Measurements from ENCODE around the gene ITPA.

ITPA gene

DNA sequence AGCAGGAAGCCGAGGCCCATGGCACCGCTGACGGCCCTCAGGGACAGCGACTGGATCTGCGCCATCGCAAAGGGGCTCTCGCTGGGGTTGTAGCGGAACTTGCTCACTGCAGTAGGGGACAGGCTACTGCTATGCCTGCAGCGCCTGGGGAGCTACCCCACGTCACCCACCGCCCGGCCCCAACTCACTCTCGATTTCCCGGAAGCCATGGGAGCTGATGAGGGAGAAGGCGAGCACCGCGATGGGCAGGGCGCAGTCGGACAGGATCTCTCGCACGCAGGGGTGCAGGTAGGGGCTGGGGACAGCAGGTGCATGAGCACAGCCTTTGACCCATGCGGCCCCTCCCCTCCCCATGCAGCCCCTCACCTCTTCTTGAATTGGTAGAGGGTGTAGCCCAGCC, 19.9 kb downstream of the ITPA start:
- ChIA-PET POLR2A (ENCODE audit: low non-redundant PET) (no interaction called here), CTCF (no interaction called here)
- no peak for DNase-seq (ENCODE audit: low spot score)
- H3K27ac ChIP-seq = no peak overlapping the region; the same call in 1 of the 2 replicates
- TF ChIP-seq CTCF (conservative IDR thresholded peaks at IDR 0.05; ENCODE audit: low read depth) = no peak

DNA sequence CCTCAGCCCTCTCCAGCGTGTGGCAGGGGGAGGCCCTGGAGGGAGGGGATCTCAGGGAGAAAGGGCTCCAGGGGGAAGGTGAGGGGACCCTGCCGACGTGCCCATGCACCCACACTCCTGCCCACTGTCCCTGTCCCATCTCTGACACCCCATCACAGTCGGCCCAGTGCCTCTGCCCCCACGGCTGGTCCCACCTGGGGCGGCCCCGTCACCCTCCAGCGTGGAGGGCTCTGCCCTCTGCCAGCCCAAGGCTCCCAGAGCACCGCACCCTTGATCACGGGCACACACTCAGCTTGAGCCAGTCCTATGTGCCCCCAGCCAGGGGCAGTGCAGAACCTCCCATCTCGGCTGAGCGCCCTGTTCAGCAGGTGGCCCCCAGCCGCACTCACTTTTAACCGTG, 20.5 kb downstream of the ITPA start:
- POLR2A ChIA-PET (ENCODE audit: low non-redundant PET) = no interaction called here
- no peak for TF ChIP-seq CTCF (conservative IDR thresholded peaks at IDR 0.05; ENCODE audit: low read depth)
- CTCF ChIA-PET = interaction anchor here (0.5 kb wide), 1 partner anchor 41 kb away, joined by 4 read pairs; no protein-coding TSS in a partner anchor

GRCh38 chr20:3231116-3231515, 21.8 kb downstream of the ITPA start:
- CTCF ChIA-PET = no interaction called here

More for the DNA sequence above, 20.5 kb downstream of the ITPA start:
- H3K27ac ChIP-seq = no peak overlapping the region; the same call in 1 of the 2 replicates
- DNase-seq (ENCODE audit: low spot score) = no peak

GRCh38 chr20:3231889-3232588, 22.7 kb downstream of the ITPA start:
- no peak for TF ChIP-seq CTCF (conservative IDR thresholded peaks at IDR 0.05; ENCODE audit: low read depth)
- DNase-seq (ENCODE audit: low spot score) = no peak
- ChIA-PET POLR2A (ENCODE audit: low non-redundant PET) (interaction anchor here (0.6 kb wide), 1 partner anchor 9 kb away, joined by 3 read pairs; no protein-coding TSS in a partner anchor), CTCF (interaction anchor here (0.7 kb wide), 1 partner anchor 500 kb away, joined by 3 read pairs; no protein-coding TSS in a partner anchor)
- peak overlapping the region; percentile 4 for H3K27ac ChIP-seq

More at GRCh38 chr20:3231116-3231515, 21.8 kb downstream of the ITPA start:
- POLR2A ChIA-PET (ENCODE audit: low non-redundant PET) = no interaction called here
- H3K27ac ChIP-seq = peak overlapping the region; percentile 4
- no peak for DNase-seq (ENCODE audit: low spot score)
- TF ChIP-seq CTCF (conservative IDR thresholded peaks at IDR 0.05; ENCODE audit: low read depth) = no peak

DNA sequence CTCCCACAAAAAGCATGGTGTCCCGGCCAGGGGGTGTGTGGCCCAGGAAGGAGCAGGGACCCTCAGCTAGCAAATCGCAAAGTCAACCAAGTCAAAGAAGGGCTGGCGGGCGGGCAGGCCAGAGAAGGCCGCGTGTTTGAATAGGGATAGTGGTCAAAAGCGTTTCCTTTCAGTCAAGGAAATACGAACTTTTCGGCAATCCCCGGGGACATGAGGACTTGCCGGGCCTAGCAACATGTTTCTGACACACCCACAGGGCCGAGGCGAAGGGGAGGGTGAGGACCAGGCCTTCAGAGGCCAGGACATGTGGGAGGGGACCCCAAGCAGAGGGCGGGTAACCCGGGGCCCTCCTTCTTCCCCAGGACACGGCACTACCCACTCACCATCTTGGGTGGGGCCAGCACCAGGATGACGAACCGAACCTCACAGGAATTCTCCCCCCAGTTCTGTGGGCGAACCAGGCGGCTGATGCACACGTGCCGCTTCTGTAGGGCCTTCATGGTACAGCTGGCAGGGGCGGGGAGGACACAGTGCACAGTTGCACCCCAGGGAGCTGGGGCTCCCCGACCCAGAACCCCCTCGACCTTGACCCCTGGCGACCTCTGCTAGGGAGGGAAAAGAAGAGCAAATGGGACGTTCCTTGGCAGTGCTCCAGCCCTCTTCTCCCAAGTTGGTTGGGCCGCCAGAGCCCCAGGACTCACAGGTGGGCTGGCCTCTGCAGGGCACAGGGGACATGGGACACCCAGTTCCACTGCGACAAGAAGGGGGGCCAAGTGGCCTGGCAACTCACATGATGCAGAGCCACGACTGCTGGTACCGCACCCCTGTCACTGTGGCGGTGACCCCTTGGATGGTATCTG, 24.1 kb downstream of the ITPA start:
- ChIA-PET CTCF (no interaction called here), POLR2A (ENCODE audit: low non-redundant PET) (no interaction called here)
- H3K27ac ChIP-seq = peak overlapping the region; percentile 4
- no peak for DNase-seq (ENCODE audit: low spot score)
- TF ChIP-seq CTCF (conservative IDR thresholded peaks at IDR 0.05; ENCODE audit: low read depth) = no peak

DNA sequence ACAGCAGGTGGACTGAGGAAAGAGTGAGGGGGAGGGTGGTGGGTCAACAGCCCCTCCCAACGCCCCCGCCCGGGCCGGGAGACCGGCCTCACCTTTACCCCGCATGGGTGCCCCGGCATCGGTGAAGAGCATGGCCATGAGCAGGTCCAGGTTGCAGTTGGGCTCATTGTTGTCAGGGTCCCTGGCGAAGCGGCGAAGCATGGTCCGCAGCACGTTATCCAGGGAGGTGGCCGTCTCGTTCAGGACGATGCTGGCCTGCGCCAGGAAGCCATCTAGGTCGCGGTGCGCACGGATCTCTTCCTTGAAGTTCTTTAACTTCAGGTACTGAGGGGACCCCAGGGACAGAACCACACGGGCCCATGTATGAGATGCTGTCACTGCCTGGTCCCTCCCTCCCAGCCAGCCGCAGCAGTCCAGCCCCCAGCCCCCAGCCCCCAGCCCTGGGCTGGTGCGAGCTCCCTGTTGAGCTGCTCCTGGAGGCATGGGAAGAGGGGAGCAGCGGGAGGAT, 24.7 kb downstream of the ITPA start:
- no peak for TF ChIP-seq CTCF (conservative IDR thresholded peaks at IDR 0.05; ENCODE audit: low read depth)
- no peak for DNase-seq (ENCODE audit: low spot score)
- ChIA-PET POLR2A (ENCODE audit: low non-redundant PET) (no interaction called here), CTCF (no interaction called here)
- H3K27ac ChIP-seq = no peak overlapping the region

Data from RWPE1 (cell line).